ENCODE measurements around the gene ZNF18. TPM values are rescaled to one million over a fixed set of nuclear protein-coding genes. Genes with fewer than 3 reads are reported as not detected.
"Not testable (repeated sequence)": the region's sequence is repeated elsewhere in the genome, so short reads cannot be mapped to it uniquely, and the experiment has no call there.

ZNF18 gene
- total and polyA plus RNA-seq, 4 donors, result 4.0 to 10.2 (median 5.4) TPM

DNA sequence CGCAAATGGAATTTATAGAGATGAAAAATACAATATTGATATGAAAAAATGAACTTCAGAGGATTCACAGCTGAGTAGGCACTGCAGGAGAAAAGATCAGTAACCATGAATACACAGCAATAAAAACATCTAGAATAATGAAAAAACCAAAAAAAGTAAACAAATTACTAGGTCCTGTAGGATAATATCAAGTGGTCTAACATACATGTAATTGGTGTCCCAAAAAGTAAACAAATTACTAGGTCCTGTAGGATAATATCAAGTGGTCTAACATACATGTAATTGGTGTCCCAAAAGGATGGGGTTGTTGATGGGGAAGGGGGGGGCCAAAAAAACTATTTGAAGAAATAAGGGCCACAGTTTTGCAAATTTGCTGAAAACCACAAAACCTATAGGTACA, 43.4 kb downstream of the ZNF18 start:
- H3K9ac ChIP-seq (ENCODE audit: insufficient read depth in 1 of 2, low read length in 2 of 2), result no peak overlapping the region
- H3K27ac ChIP-seq (ENCODE audit: low read depth in 1 of 2, low read length in 1 of 2), result no peak overlapping the region
- no peaks in the 10 kb centered on the region for H3K27me3 ChIP-seq (ENCODE audit: control insufficient read depth in 3 of 3, insufficient read depth in 3 of 3, low read length in 2 of 3)
- peaks cover 0 to 4% (median 0%) of the 10 kb centered on the region in 5 donors for H3K4me1 ChIP-seq (ENCODE audit: control insufficient read depth in 5 of 5, insufficient read depth in 5 of 5, low read length in 5 of 5)
- no peak for ATAC-seq (ENCODE audit: insufficient read depth, low FRiP score)
- H3K9me3 ChIP-seq (ENCODE audit: control insufficient read depth in 4 of 4, insufficient read depth in 3 of 4, low read length in 3 of 4), result peaks cover 0 to 16% (median 3%) of the 10 kb centered on the region in 4 donors
- DNase-seq, result no peak
- no peak overlapping the region for H3K4me3 ChIP-seq
- TF ChIP-seq, protein P1, sequence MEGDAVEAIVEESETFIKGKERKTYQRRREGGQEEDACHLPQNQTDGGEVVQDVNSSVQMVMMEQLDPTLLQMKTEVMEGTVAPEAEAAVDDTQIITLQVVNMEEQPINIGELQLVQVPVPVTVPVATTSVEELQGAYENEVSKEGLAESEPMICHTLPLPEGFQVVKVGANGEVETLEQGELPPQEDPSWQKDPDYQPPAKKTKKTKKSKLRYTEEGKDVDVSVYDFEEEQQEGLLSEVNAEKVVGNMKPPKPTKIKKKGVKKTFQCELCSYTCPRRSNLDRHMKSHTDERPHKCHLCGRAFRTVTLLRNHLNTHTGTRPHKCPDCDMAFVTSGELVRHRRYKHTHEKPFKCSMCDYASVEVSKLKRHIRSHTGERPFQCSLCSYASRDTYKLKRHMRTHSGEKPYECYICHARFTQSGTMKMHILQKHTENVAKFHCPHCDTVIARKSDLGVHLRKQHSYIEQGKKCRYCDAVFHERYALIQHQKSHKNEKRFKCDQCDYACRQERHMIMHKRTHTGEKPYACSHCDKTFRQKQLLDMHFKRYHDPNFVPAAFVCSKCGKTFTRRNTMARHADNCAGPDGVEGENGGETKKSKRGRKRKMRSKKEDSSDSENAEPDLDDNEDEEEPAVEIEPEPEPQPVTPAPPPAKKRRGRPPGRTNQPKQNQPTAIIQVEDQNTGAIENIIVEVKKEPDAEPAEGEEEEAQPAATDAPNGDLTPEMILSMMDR (IDR thresholded peaks at IDR 0.05; ENCODE audit: control extremely low read depth, extremely low read depth), result no peak
- WGBS, 2 donors, result 95 to 100% methylated on average over 1 of the region's 1 CpG
- peaks cover 2 to 6% (median 3%) of the 10 kb centered on the region in 4 donors for H3K36me3 ChIP-seq (ENCODE audit: control insufficient read depth in 4 of 4, insufficient read depth in 4 of 4, low read length in 4 of 4)

DNA sequence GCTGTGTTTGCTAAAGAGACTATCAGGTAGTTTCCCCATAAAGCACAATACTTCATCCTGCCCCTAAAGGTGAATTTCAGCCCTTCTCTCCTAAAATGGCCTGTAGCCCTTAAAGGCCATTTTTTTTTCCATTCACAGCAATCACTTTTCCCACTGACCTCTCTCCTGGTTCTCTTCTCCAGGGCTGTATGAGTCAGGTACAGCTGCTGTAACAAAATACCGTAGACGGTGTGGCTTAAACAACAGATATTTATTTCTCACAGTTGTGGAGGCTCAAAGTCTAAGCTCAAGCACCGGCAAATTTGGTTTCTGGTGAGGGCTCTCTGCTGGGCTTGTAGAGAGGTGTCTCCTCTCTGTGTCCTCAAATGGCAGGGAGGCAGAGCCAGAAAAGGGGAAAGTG, 44.7 kb downstream of the ZNF18 start:
- Histone ChIP-seq H3K36me3 (ENCODE audit: control insufficient read depth in 4 of 4, insufficient read depth in 4 of 4, low read length in 4 of 4) (peaks cover 0 to 6% (median 0%) of the 10 kb centered on the region in 4 donors), H3K27ac (ENCODE audit: low read depth in 1 of 2, low read length in 1 of 2) (no peak overlapping the region), H3K4me1 (ENCODE audit: control insufficient read depth in 5 of 5, insufficient read depth in 5 of 5, low read length in 5 of 5) (peaks cover 0 to 10% (median 0%) of the 10 kb centered on the region in 5 donors), H3K9me3 (ENCODE audit: control insufficient read depth in 4 of 4, insufficient read depth in 3 of 4, low read length in 3 of 4) (peaks cover 0 to 16% (median 3%) of the 10 kb centered on the region in 4 donors), H3K9ac (ENCODE audit: insufficient read depth in 1 of 2, low read length in 2 of 2) (no peak overlapping the region), H3K27me3 (ENCODE audit: control insufficient read depth in 3 of 3, insufficient read depth in 3 of 3, low read length in 2 of 3) (no peaks in the 10 kb centered on the region), H3K4me3 (no peak overlapping the region)
- TF ChIP-seq, protein P1 (IDR thresholded peaks at IDR 0.05; ENCODE audit: control extremely low read depth, extremely low read depth), result no peak
- no peak for ATAC-seq (ENCODE audit: insufficient read depth, low FRiP score)
- no peak for DNase-seq
- WGBS, 2 donors, result 97 to 99% methylated on average over 3 of the region's 3 CpGs

DNA sequence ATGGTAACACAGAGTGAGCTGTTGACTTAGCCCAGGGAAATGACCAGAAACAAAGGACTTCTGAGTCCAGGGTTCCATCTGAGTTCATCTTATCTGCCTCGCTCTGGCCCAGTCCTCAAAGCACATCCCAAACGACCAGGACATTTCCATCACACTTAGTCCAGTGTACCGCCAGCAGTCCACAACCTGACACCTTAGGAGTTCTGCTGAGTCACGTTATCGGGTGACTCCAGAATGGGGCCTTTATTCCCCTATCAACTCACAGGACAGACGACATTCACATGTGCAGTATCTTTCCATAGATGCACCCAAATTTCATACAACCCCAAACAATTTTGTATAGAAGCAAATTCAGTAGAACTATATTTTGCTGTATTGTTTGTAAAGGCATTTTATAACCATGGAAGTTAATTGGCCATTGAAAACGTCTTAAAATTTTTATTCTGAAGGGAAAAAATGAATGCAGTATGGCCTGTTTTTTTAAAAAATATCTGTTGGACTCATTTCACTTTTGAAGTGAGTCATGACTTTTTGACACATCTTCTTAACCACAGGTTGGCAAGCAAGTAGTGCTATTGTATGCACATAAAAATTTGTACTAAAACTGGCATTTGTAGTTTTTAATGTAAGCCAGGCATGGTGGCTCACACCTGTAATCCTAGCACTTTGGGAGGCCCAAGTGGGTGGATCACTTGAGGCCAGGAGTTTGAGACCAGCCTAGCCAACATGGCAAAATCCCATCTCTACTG, 46.3 kb downstream of the ZNF18 start:
- Histone ChIP-seq H3K9me3 (ENCODE audit: control insufficient read depth in 4 of 4, insufficient read depth in 3 of 4, low read length in 3 of 4) (peaks cover 0 to 16% (median 3%) of the 10 kb centered on the region in 4 donors), H3K4me1 (ENCODE audit: control insufficient read depth in 5 of 5, insufficient read depth in 5 of 5, low read length in 5 of 5) (peaks cover 0 to 10% (median 0%) of the 10 kb centered on the region in 5 donors), H3K27ac (ENCODE audit: low read depth in 1 of 2, low read length in 1 of 2) (no peak overlapping the region), H3K4me3 (no peak overlapping the region), H3K27me3 (ENCODE audit: control insufficient read depth in 3 of 3, insufficient read depth in 3 of 3, low read length in 2 of 3) (no peaks in the 10 kb centered on the region), H3K36me3 (ENCODE audit: control insufficient read depth in 4 of 4, insufficient read depth in 4 of 4, low read length in 4 of 4) (peaks cover 0 to 3% (median 0%) of the 10 kb centered on the region in 4 donors), H3K9ac (ENCODE audit: insufficient read depth in 1 of 2, low read length in 2 of 2) (no peak overlapping the region)
- no peak for ATAC-seq (ENCODE audit: insufficient read depth, low FRiP score)
- TF ChIP-seq, protein P1 (IDR thresholded peaks at IDR 0.05; ENCODE audit: control extremely low read depth, extremely low read depth), result no peak
- WGBS, 2 donors, result 73 to 77% methylated on average over 7 of the region's 7 CpGs
- DNase-seq, result no peak

DNA sequence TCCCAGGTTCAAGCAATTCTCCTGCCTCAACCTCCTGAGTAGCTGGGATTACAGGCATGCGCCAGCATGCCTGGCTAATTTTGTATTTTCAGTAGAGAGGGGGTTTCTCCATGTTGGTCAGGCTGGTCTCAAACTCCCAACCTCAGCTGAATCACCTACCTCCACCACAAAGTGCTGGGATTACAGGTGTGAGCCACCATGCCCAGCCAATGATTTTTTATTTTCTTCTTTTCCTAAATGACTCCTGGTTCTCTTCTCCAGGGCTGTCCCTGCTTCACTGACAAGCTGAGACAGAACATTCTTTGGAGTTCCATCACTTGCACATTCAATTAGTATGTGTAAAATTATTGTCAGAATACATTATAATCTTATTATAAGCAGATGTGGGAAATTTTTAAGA, 47.7 kb downstream of the ZNF18 start:
- 89 to 93% methylated on average over 1 of the region's 1 CpG for WGBS, 2 donors
- not testable (repeated sequence) for H3K9ac ChIP-seq (ENCODE audit: insufficient read depth in 1 of 2, low read length in 2 of 2); H3K27me3 ChIP-seq (ENCODE audit: control insufficient read depth in 3 of 3, insufficient read depth in 3 of 3, low read length in 2 of 3); DNase-seq; ATAC-seq (ENCODE audit: insufficient read depth, low FRiP score); H3K4me3 ChIP-seq; H3K27ac ChIP-seq (ENCODE audit: low read depth in 1 of 2, low read length in 1 of 2); H3K36me3 ChIP-seq (ENCODE audit: control insufficient read depth in 4 of 4, insufficient read depth in 4 of 4, low read length in 4 of 4)
- Histone ChIP-seq H3K9me3 (ENCODE audit: control insufficient read depth in 4 of 4, insufficient read depth in 3 of 4, low read length in 3 of 4) (peaks cover 0 to 13% (median 2%) of the 10 kb centered on the region in 4 donors), H3K4me1 (ENCODE audit: control insufficient read depth in 5 of 5, insufficient read depth in 5 of 5, low read length in 5 of 5) (peaks cover 0 to 10% (median 0%) of the 10 kb centered on the region in 5 donors)

All from lung (tissue), 12 donors.